HuH-7 (cell line): ENCODE data around the gene RNF40.
A peak's percentile ranks its signal among the peaks of the same experiment; 100 is the strongest.

Experiments
- DNase-seq: peaks from one replicate; pipeline ENCODE4 v3.0.0; 2011; ENCODE audit warnings: low spot score

RNF40 gene

GRCh38 chr16:30761928-30762902 lies at the start of gene RNF40, which contains the start of gene CFAP119:
Gene RNF40 (plus strand): TSS chr16:30762322. CDS start chr16:30762546, 224 bp downstream.
Gene CFAP119 (minus strand): TSS chr16:30762062. CDS start chr16:30761748, 314 bp downstream.
- DNase-seq: peak; percentile 99

GRCh38 chr16:30715750-30716445 lies 46.2 kb upstream of the RNF40 start:
- no peak for DNase-seq

- no peak for DNase-seq
Observed at GRCh38 chr16:30720086-30720485, 42.0 kb upstream of the RNF40 start.

GRCh38 chr16:30720694-30721093 lies 41.4 kb upstream of the RNF40 start:
- DNase-seq: no peak

- no peak for DNase-seq
Observed at GRCh38 chr16:30721167-30721566, 41.0 kb upstream of the RNF40 start.

- no peak for DNase-seq
Observed at GRCh38 chr16:30721606-30722005, 40.5 kb upstream of the RNF40 start.

- DNase-seq: no peak
Observed at GRCh38 chr16:30722443-30722842, 39.7 kb upstream of the RNF40 start.

DNA sequence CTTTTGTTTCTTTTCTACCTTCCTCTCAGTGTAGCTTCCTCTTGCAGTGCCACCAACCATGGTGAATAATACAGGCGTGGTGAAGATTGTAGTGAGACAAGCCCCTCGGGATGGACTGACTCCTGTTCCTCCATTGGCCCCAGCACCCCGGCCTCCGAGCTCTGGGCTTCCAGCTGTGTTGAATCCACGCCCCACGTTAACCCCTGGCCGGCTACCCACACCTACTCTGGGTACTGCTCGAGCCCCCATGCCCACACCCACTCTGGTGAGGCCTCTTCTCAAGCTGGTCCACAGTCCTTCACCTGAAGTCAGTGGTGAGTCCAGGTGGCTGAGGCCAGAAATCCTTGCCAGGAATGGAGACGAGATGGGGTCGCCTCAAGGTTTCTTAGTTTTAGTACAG lies 39.2 kb upstream of the RNF40 start:
- DNase-seq: no peak

- DNase-seq: no peak
Observed at GRCh38 chr16:30723725-30724355, 38.3 kb upstream of the RNF40 start.

- no peak for DNase-seq
Observed at GRCh38 chr16:30724641-30725417, 37.3 kb upstream of the RNF40 start.

DNA sequence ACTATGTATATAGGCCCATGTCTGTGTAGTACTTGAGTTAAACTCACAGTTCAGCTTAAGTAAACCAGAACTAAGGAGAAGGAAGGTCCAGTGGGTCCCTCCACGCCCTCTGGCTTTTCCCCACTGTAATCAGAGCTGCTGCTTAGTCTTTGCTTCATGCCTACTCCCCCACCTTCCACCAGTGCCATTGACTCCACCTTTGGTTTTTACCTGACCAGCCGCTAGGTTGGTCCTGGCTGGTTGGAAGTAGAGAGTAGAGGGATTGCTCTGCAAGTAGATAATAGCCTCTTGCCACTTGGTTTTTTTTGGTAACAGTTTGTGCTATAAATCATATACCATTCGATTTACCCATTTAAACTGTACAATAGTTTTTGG lies 36.7 kb upstream of the RNF40 start:
- no peak for DNase-seq

GRCh38 chr16:30728321-30728720 lies 33.8 kb upstream of the RNF40 start:
- no peak for DNase-seq

DNA sequence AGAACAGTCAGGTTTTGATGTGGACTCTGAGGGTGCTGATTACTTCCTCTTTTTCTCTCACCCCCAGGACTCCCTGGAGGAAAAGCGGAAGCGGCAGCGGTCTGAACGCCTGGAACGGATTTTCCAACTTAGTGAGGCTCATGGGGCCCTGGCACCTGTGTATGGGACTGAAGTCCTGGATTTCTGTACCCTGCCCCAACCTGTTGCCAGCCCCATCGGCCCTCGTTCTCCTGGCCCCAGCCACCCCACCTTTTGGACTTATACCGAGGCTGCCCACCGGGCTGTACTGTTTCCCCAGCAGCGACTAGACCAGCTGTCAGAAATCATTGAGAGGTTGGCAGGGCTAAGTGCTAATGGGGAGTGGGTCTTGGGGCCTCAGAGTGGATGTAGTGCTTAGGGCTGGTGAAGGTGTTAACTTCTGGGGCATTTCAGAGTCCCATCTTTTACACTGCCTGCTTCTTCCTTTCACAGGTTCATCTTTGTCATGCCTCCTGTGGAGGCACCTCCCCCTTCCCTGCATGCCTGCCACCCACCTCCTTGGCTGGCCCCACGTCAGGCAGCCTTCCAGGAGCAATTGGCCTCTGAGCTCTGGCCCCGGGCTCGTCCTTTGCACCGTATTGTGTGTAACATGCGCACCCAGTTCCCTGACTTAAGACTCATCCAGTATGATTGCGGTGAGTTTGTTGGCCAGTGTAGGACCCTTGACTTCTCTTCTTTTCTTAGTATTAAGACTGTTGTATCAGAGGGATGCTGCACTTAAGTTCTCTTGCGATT lies 33.0 kb upstream of the RNF40 start:
- DNase-seq: no peak

DNA sequence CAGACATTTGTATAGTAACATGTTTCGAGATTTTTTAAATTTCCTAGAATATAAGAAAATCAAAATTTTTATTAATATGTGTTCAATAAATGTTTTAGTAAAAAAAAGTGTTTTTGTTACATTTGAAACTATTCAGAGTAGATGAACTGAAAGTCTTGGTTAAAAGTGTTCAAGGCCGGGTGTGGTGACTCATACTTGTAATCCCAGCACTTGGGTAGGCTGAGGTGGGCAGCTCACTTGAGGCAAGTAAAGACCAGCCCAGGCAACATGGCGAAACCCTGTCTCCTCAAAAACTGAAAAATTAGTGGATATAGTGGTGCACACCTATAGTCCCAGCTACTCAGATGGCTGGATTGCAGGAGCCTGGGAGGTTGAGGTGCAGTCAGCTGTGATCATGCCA lies 30.7 kb upstream of the RNF40 start:
- DNase-seq: no peak

DNA sequence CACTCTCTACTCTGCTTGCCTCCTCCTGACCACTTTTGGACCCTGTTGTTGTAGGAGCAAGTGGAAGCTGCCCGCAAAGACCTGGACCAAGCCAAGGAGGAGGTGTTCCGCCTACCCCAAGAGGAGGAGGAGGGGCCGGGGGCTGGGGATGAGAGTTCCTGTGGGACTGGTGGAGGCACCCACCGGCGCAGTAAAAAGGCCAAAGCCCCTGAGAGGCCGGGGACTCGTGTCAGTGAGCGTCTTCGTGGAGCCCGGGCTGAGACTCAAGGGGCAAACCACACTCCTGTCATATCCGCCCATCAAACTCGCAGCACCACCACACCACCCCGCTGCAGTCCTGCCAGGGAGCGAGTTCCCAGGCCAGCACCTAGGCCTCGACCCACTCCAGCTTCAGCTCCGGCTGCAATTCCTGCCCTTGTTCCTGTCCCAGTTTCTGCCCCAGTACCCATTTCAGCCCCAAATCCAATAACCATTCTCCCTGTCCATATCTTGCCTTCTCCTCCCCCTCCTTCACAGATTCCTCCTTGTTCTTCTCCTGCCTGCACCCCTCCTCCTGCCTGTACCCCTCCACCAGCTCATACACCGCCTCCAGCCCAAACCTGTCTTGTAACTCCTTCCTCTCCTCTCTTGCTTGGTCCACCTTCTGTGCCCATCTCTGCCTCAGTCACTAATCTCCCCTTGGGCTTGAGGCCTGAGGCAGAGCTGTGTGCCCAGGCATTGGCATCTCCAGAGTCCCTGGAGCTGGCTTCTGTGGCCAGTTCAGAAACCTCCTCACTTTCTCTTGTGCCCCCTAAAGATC lies 24.9 kb upstream of the RNF40 start:
- no peak for DNase-seq

- no peak for DNase-seq
Observed at GRCh38 chr16:30737794-30738648, 24.1 kb upstream of the RNF40 start.

DNA sequence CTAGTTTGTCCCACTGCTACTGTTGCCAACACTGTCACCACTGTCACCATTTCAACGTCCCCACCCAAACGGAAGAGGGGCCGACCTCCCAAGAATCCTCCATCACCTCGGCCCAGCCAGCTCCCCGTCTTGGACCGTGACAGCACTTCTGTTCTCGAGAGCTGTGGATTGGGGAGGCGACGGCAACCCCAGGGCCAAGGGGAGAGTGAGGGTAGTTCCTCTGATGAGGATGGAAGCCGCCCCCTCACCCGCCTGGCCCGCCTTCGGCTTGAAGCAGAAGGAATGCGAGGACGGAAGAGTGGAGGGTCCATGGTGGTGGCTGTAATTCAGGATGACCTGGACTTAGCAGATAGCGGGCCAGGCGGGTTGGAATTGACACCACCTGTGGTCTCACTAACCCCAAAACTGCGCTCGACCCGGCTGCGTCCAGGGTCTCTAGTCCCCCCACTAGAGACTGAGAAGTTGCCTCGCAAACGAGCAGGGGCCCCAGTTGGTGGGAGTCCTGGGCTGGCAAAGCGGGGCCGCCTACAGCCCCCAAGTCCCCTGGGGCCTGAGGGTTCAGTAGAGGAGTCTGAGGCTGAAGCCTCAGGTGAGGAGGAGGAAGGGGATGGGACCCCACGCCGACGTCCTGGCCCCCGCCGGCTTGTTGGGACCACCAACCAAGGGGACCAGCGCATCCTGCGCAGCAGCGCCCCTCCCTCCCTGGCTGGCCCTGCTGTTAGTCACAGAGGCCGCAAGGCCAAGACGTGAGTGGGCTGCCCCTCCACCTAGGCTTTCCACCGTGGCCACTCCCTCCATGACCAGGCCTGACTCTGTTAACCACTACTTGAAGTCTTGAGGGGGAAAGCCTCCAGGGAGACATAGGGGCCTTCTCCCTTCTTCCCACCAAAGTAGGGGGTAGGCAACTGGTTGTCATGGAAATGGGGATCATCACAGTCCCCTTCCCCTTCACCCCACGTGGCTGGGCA lies 22.9 kb upstream of the RNF40 start:
- DNase-seq: no peak
